Measurements from ENCODE around the gene STK32B. TPM values are rescaled to one million over a fixed set of nuclear protein-coding genes. Genes with fewer than 3 reads are reported as not detected.

Gene STK32B
- total RNA-seq, 1 donor from 2014 or later, result not detected

- Mint-ChIP-seq H3K4me3 (no peak overlapping the region), H3K27ac (no peak overlapping the region), H3K27me3 (no peaks in the 10 kb centered on the region), H3K4me1 (no peaks in the 10 kb centered on the region), H3K9me3 (no peaks in the 10 kb centered on the region), H3K36me3 (ENCODE audit: low read depth) (no peaks in the 10 kb centered on the region)
- DNase-seq, result no peak
- intact Hi-C loops (cut with micrococcal nuclease), result no loop called here
Observed at GRCh38 chr4:5463361-5463760, 412.1 kb downstream of the STK32B start.

GRCh38 chr4:5463936-5464650 is 412.8 kb downstream of the STK32B start:
- H3K36me3 Mint-ChIP-seq (ENCODE audit: low read depth), result no peaks in the 10 kb centered on the region

GRCh38 chr4:5465529-5465928 is 414.2 kb downstream of the STK32B start:
- no peak for DNase-seq
- Mint-ChIP-seq H3K9me3 (no peaks in the 10 kb centered on the region), H3K4me3 (no peak overlapping the region), H3K36me3 (ENCODE audit: low read depth) (no peaks in the 10 kb centered on the region), H3K27me3 (no peaks in the 10 kb centered on the region), H3K4me1 (no peaks in the 10 kb centered on the region), H3K27ac (no peak overlapping the region)
- intact Hi-C loops (cut with micrococcal nuclease), result no loop called here

More at GRCh38 chr4:5463936-5464650, 412.8 kb downstream of the STK32B start:
- intact Hi-C loops (cut with micrococcal nuclease), result no loop called here
- Mint-ChIP-seq H3K27me3 (no peaks in the 10 kb centered on the region), H3K4me3 (no peak overlapping the region), H3K27ac (no peak overlapping the region), H3K4me1 (no peaks in the 10 kb centered on the region), H3K9me3 (no peaks in the 10 kb centered on the region)
- no peak for DNase-seq

- H3K9me3 Mint-ChIP-seq, result no peaks in the 10 kb centered on the region
- intact Hi-C loops (cut with micrococcal nuclease), result no loop called here
- H3K27ac Mint-ChIP-seq, result no peak overlapping the region
- no peaks in the 10 kb centered on the region for H3K36me3 Mint-ChIP-seq (ENCODE audit: low read depth)
- no peak overlapping the region for H3K4me3 Mint-ChIP-seq
- no peak for DNase-seq
- H3K27me3 Mint-ChIP-seq, result no peaks in the 10 kb centered on the region
- H3K4me1 Mint-ChIP-seq, result no peaks in the 10 kb centered on the region
Observed at GRCh38 chr4:5465956-5466355, 414.7 kb downstream of the STK32B start.

- DNase-seq, result no peak
- Mint-ChIP-seq H3K36me3 (ENCODE audit: low read depth) (no peaks in the 10 kb centered on the region), H3K27me3 (no peaks in the 10 kb centered on the region), H3K27ac (no peak overlapping the region), H3K4me1 (no peaks in the 10 kb centered on the region), H3K9me3 (no peaks in the 10 kb centered on the region), H3K4me3 (no peak overlapping the region)
- intact Hi-C loops (cut with micrococcal nuclease), result no loop called here
Observed at GRCh38 chr4:5467111-5467510, 415.8 kb downstream of the STK32B start.

GRCh38 chr4:5469151-5469775 is 418.0 kb downstream of the STK32B start:
- no peak overlapping the region for H3K4me3 Mint-ChIP-seq
- DNase-seq, result no peak
- no peaks in the 10 kb centered on the region for H3K36me3 Mint-ChIP-seq (ENCODE audit: low read depth)
- no peaks in the 10 kb centered on the region for H3K27me3 Mint-ChIP-seq
- intact Hi-C loops (cut with micrococcal nuclease), result no loop called here
- H3K27ac Mint-ChIP-seq, result no peak overlapping the region
- no peaks in the 10 kb centered on the region for H3K9me3 Mint-ChIP-seq
- no peaks in the 10 kb centered on the region for H3K4me1 Mint-ChIP-seq

GRCh38 chr4:5469861-5470260 is 418.6 kb downstream of the STK32B start:
- Mint-ChIP-seq H3K36me3 (ENCODE audit: low read depth) (no peaks in the 10 kb centered on the region), H3K9me3 (no peaks in the 10 kb centered on the region), H3K4me3 (no peak overlapping the region), H3K27me3 (no peaks in the 10 kb centered on the region), H3K27ac (no peak overlapping the region), H3K4me1 (no peaks in the 10 kb centered on the region)
- intact Hi-C loops (cut with micrococcal nuclease), result no loop called here
- no peak for DNase-seq

GRCh38 chr4:5470318-5471198 is 419.3 kb downstream of the STK32B start:
- no peaks in the 10 kb centered on the region for H3K27me3 Mint-ChIP-seq
- H3K4me1 Mint-ChIP-seq, result no peaks in the 10 kb centered on the region
- no peaks in the 10 kb centered on the region for H3K36me3 Mint-ChIP-seq (ENCODE audit: low read depth)
- intact Hi-C loops (cut with micrococcal nuclease), result no loop called here
- no peaks in the 10 kb centered on the region for H3K9me3 Mint-ChIP-seq
- no peak overlapping the region for H3K27ac Mint-ChIP-seq
- no peak overlapping the region for H3K4me3 Mint-ChIP-seq
- DNase-seq, result no peak

- Mint-ChIP-seq H3K4me3 (no peak overlapping the region), H3K4me1 (no peaks in the 10 kb centered on the region), H3K9me3 (no peaks in the 10 kb centered on the region), H3K27ac (no peak overlapping the region), H3K36me3 (ENCODE audit: low read depth) (no peaks in the 10 kb centered on the region), H3K27me3 (no peaks in the 10 kb centered on the region)
- intact Hi-C loops (cut with micrococcal nuclease), result no loop called here
- DNase-seq, result no peak
Observed at GRCh38 chr4:5471206-5471605, 419.9 kb downstream of the STK32B start.

GRCh38 chr4:5471691-5472090 is 420.4 kb downstream of the STK32B start:
- no peaks in the 10 kb centered on the region for H3K9me3 Mint-ChIP-seq
- no peak for DNase-seq
- H3K4me3 Mint-ChIP-seq, result no peak overlapping the region
- intact Hi-C loops (cut with micrococcal nuclease), result no loop called here
- H3K27ac Mint-ChIP-seq, result no peak overlapping the region
- H3K36me3 Mint-ChIP-seq (ENCODE audit: low read depth), result no peaks in the 10 kb centered on the region
- no peaks in the 10 kb centered on the region for H3K4me1 Mint-ChIP-seq
- no peaks in the 10 kb centered on the region for H3K27me3 Mint-ChIP-seq

GRCh38 chr4:5472160-5472591 is 420.9 kb downstream of the STK32B start:
- Mint-ChIP-seq H3K27me3 (no peaks in the 10 kb centered on the region), H3K4me1 (no peaks in the 10 kb centered on the region), H3K4me3 (no peak overlapping the region), H3K9me3 (no peaks in the 10 kb centered on the region), H3K36me3 (ENCODE audit: low read depth) (no peaks in the 10 kb centered on the region), H3K27ac (no peak overlapping the region)
- intact Hi-C loops (cut with micrococcal nuclease), result no loop called here
- no peak for DNase-seq

GRCh38 chr4:5473125-5473524 is 421.8 kb downstream of the STK32B start:
- H3K27ac Mint-ChIP-seq, result no peak overlapping the region
- no peaks in the 10 kb centered on the region for H3K36me3 Mint-ChIP-seq (ENCODE audit: low read depth)
- H3K9me3 Mint-ChIP-seq, result no peaks in the 10 kb centered on the region
- H3K27me3 Mint-ChIP-seq, result no peaks in the 10 kb centered on the region
- H3K4me3 Mint-ChIP-seq, result no peak overlapping the region
- DNase-seq, result no peak
- intact Hi-C loops (cut with micrococcal nuclease), result no loop called here
- H3K4me1 Mint-ChIP-seq, result no peaks in the 10 kb centered on the region

- intact Hi-C loops (cut with micrococcal nuclease), result no loop called here
Observed at GRCh38 chr4:5474756-5475155, 423.5 kb downstream of the STK32B start.

GRCh38 chr4:5477613-5478012 is 426.3 kb downstream of the STK32B start:
- Mint-ChIP-seq H3K27ac (no peak overlapping the region), H3K4me3 (no peak overlapping the region)
- intact Hi-C loops (cut with micrococcal nuclease), result no loop called here

More at GRCh38 chr4:5474756-5475155, 423.5 kb downstream of the STK32B start:
- Mint-ChIP-seq H3K36me3 (ENCODE audit: low read depth) (no peaks in the 10 kb centered on the region), H3K4me1 (no peaks in the 10 kb centered on the region), H3K4me3 (no peak overlapping the region), H3K27me3 (no peaks in the 10 kb centered on the region), H3K9me3 (no peaks in the 10 kb centered on the region), H3K27ac (no peak overlapping the region)
- DNase-seq, result no peak

More at GRCh38 chr4:5477613-5478012, 426.3 kb downstream of the STK32B start:
- no peak for DNase-seq
- H3K27me3 Mint-ChIP-seq, result no peaks in the 10 kb centered on the region
- no peaks in the 10 kb centered on the region for H3K9me3 Mint-ChIP-seq
- H3K4me1 Mint-ChIP-seq, result no peaks in the 10 kb centered on the region
- no peaks in the 10 kb centered on the region for H3K36me3 Mint-ChIP-seq (ENCODE audit: low read depth)

Data from activated CD4-positive, alpha-beta T cell treated with anti-CD3 and anti-CD28 coated beads, Interleukin-2, amount 10 ng/mL, durations not matched to agents 24 days and 14 days (primary cell).